Ascending aorta (tissue), 2 donors: Measurements from ENCODE around the gene C1QTNF1. TPM values are rescaled to one million over a fixed set of nuclear protein-coding genes. Genes with fewer than 3 reads are reported as not detected.

Experiments used
- DNase-seq, 2 donors: peaks; one replicate each; pipeline ENCODE4 v3.0.0-alpha.2; 2019; ENCODE audit warnings: low spot score in 2 of 2
- H3K27ac ChIP-seq, 2 donors: fragments of 200-600 bp; sonication (generic); one replicate each; pipeline ENCODE4 v1.5.1; 2016 to 2017; ENCODE audit warnings: mild to moderate bottlenecking in 1 of 2
- H3K27me3 ChIP-seq: fragments of 200-600 bp; sonication (generic); one replicate; pipeline ENCODE4 v1.5.1; 2017
- H3K36me3 ChIP-seq, 2 donors: fragments of 200-600 bp; sonication (generic); one replicate each; pipeline ENCODE4 v1.5.1; 2016
- H3K4me1 ChIP-seq, 2 donors: fragments of 200-600 bp; sonication (generic); one replicate each; pipeline ENCODE4 v1.5.1; 2016 to 2017; ENCODE audit warnings: mild to moderate bottlenecking in 1 of 2
- H3K4me3 ChIP-seq, 2 donors: fragments of 200-600 bp; sonication (generic); one replicate each; pipeline ENCODE4 v1.5.1; 2016 to 2017; ENCODE audit warnings: mild to moderate bottlenecking in 1 of 2
- H3K9me3 ChIP-seq, 2 donors: fragments of 200-600 bp; sonication (generic); one replicate each; pipeline ENCODE4 v1.5.1; 2016
- CTCF ChIP-seq, 3 experiments: fragments of 200-600 bp in 2 of 3; fragments of 450-650 bp in 1 of 3; sonication (generic) in 2 of 3; IDR thresholded peaks; one replicate each; pipeline ENCODE4 v1.5.1; 2016 to 2019; ENCODE audit warnings: antibody characterized with exemption in 3 of 3, mild to moderate bottlenecking in 1 of 3, moderate library complexity in 1 of 3
- intact Hi-C: fragments of 100-400 bp; cut with DNase I; formaldehyde crosslinking; loops from one replicate; pipeline ENCODE4 v1.15.1; 2023
- total RNA-seq: library from RNA; depleted of rRNA; stranded (reverse); fragments of >200 nt; gene quantifications from one replicate; pipeline ENCODE4 v1.1.0, GENCODE V29; 2016

Gene C1QTNF1
- total RNA-seq, 1 donor from 2014 or later = 435 TPM

GRCh38 chr17:79001190-79002020 is 22.6 kb upstream of the C1QTNF1 start:
- H3K27ac ChIP-seq = peak overlapping the region in 1 of 2 donors; percentile 3
- no peak for TF ChIP-seq CTCF (IDR thresholded peaks at IDR 0.05)
- peak in 1 of 2 donors; percentile 62 for DNase-seq
- H3K9me3 ChIP-seq = no peaks in the 10 kb centered on the region
- no peak overlapping the region for H3K4me3 ChIP-seq
- peaks cover 0 to 27% of the 10 kb centered on the region in 2 donors for H3K4me1 ChIP-seq
- H3K27me3 ChIP-seq = no peaks in the 10 kb centered on the region
- H3K36me3 ChIP-seq = peaks cover 11 to 18% of the 10 kb centered on the region in 2 donors
- intact Hi-C loops = no loop called here

- Histone ChIP-seq H3K27me3 (no peaks in the 10 kb centered on the region), H3K4me3 (no peak overlapping the region), H3K27ac (no peak overlapping the region), H3K4me1 (peaks cover 0 to 25% of the 10 kb centered on the region in 2 donors), H3K9me3 (no peaks in the 10 kb centered on the region), H3K36me3 (peaks cover 3 to 9% of the 10 kb centered on the region in 2 donors)
- intact Hi-C loops = no loop called here
- DNase-seq = peak in 1 of 2 donors; percentile 53
- TF ChIP-seq CTCF (IDR thresholded peaks at IDR 0.05) = no peak
These were observed 21.7 kb upstream of the C1QTNF1 start for GRCh38 chr17:79002291-79002690.

GRCh38 chr17:79002796-79003593 is 21.0 kb upstream of the C1QTNF1 start:
- H3K27me3 ChIP-seq = no peaks in the 10 kb centered on the region
- no peak overlapping the region for H3K4me3 ChIP-seq
- no peak overlapping the region for H3K27ac ChIP-seq
- H3K9me3 ChIP-seq = no peaks in the 10 kb centered on the region
- TF ChIP-seq CTCF (IDR thresholded peaks at IDR 0.05) = no peak
- peak in 1 of 2 donors; percentile 56 for DNase-seq
- peaks cover 0 to 5% of the 10 kb centered on the region in 2 donors for H3K36me3 ChIP-seq
- peaks cover 0 to 23% of the 10 kb centered on the region in 2 donors for H3K4me1 ChIP-seq
- intact Hi-C loops = no loop called here

GRCh38 chr17:79003661-79004411 is 20.1 kb upstream of the C1QTNF1 start:
- H3K4me1 ChIP-seq = peaks cover 0 to 27% of the 10 kb centered on the region in 2 donors
- no peak overlapping the region for H3K4me3 ChIP-seq
- no peak overlapping the region for H3K27ac ChIP-seq
- intact Hi-C loops = no loop called here
- no peaks in the 10 kb centered on the region for H3K9me3 ChIP-seq
- no peaks in the 10 kb centered on the region for H3K27me3 ChIP-seq
- H3K36me3 ChIP-seq = peaks cover 0 to 5% of the 10 kb centered on the region in 2 donors
- TF ChIP-seq CTCF (IDR thresholded peaks at IDR 0.05) = no peak
- peak in 1 of 2 donors; percentile 50 for DNase-seq
